ENCODE data around the gene SETD4.
A peak's percentile ranks its signal among the peaks of the same experiment; 100 is the strongest.
"Not testable (repeated sequence)": the region's sequence is repeated elsewhere in the genome, so short reads cannot be mapped to it uniquely, and the experiment has no call there.

The SETD4 gene

GRCh38 chr21:36076878-36077655 lies 16.7 kb upstream of the SETD4 start:
- no peak overlapping the region for H3K27ac ChIP-seq (ENCODE audit: low read depth, low read length)
- peaks cover 16% of the 10 kb centered on the region for H3K36me3 ChIP-seq (ENCODE audit: insufficient read depth, low read length)
- H3K9ac ChIP-seq (ENCODE audit: low read depth, low read length): no peak overlapping the region
- no peak overlapping the region for H3K4me3 ChIP-seq (ENCODE audit: low read length)
- peaks cover 17% of the 10 kb centered on the region for H3K4me1 ChIP-seq (ENCODE audit: insufficient read depth, low read length)
- 94% methylated on average over 7 of the region's 7 CpGs for WGBS
- no peaks in the 10 kb centered on the region for H3K9me3 ChIP-seq (ENCODE audit: insufficient read depth, low read depth, low read length)
- H3K27me3 ChIP-seq (ENCODE audit: insufficient read depth, low read length): no peaks in the 10 kb centered on the region

- Histone ChIP-seq H3K9ac (ENCODE audit: low read depth, low read length) (no peak overlapping the region), H3K9me3 (ENCODE audit: insufficient read depth, low read depth, low read length) (no peaks in the 10 kb centered on the region), H3K27me3 (ENCODE audit: insufficient read depth, low read length) (no peaks in the 10 kb centered on the region), H3K36me3 (ENCODE audit: insufficient read depth, low read length) (peaks cover 27% of the 10 kb centered on the region), H3K4me3 (ENCODE audit: low read length) (no peak overlapping the region), H3K4me1 (ENCODE audit: insufficient read depth, low read length) (peaks cover 20% of the 10 kb centered on the region), H3K27ac (ENCODE audit: low read depth, low read length) (no peak overlapping the region)
- 95% methylated on average over 4 of the region's 5 CpGs for WGBS
Measured at GRCh38 chr21:36075953-36076352, 15.6 kb upstream of the SETD4 start.

- WGBS: 80% methylated on average over 3 of the region's 3 CpGs
- Histone ChIP-seq H3K36me3 (ENCODE audit: insufficient read depth, low read length) (peaks cover 28% of the 10 kb centered on the region), H3K9ac (ENCODE audit: low read depth, low read length) (no peak overlapping the region), H3K4me3 (ENCODE audit: low read length) (no peak overlapping the region), H3K4me1 (ENCODE audit: insufficient read depth, low read length) (peaks cover 20% of the 10 kb centered on the region), H3K9me3 (ENCODE audit: insufficient read depth, low read depth, low read length) (no peaks in the 10 kb centered on the region), H3K27ac (ENCODE audit: low read depth, low read length) (no peak overlapping the region), H3K27me3 (ENCODE audit: insufficient read depth, low read length) (no peaks in the 10 kb centered on the region)
Measured at GRCh38 chr21:36075171-36075570, 14.8 kb upstream of the SETD4 start.

GRCh38 chr21:36073911-36074310 lies 13.6 kb upstream of the SETD4 start:
- H3K27ac ChIP-seq (ENCODE audit: low read depth, low read length); H3K27me3 ChIP-seq (ENCODE audit: insufficient read depth, low read length); H3K9ac ChIP-seq (ENCODE audit: low read depth, low read length); H3K4me3 ChIP-seq (ENCODE audit: low read length); H3K9me3 ChIP-seq (ENCODE audit: insufficient read depth, low read depth, low read length): not testable (repeated sequence)
- peaks cover 20% of the 10 kb centered on the region for H3K4me1 ChIP-seq (ENCODE audit: insufficient read depth, low read length)
- H3K36me3 ChIP-seq (ENCODE audit: insufficient read depth, low read length): peaks cover 28% of the 10 kb centered on the region
- WGBS: 86% methylated on average over 4 of the region's 5 CpGs

- H3K9ac ChIP-seq (ENCODE audit: low read depth, low read length): no peak overlapping the region
Measured at GRCh38 chr21:36073181-36073580, 12.9 kb upstream of the SETD4 start.

GRCh38 chr21:36072453-36073162 lies 12.3 kb upstream of the SETD4 start:
- H3K36me3 ChIP-seq (ENCODE audit: insufficient read depth, low read length): peaks cover 28% of the 10 kb centered on the region
- no peaks in the 10 kb centered on the region for H3K27me3 ChIP-seq (ENCODE audit: insufficient read depth, low read length)
- no peak overlapping the region for H3K4me3 ChIP-seq (ENCODE audit: low read length)
- peaks cover 20% of the 10 kb centered on the region for H3K4me1 ChIP-seq (ENCODE audit: insufficient read depth, low read length)
- H3K27ac ChIP-seq (ENCODE audit: low read depth, low read length): no peak overlapping the region
- H3K9ac ChIP-seq (ENCODE audit: low read depth, low read length): no peak overlapping the region
- 96% methylated on average over 12 of the region's 12 CpGs for WGBS
- peaks cover 17% of the 10 kb centered on the region for H3K9me3 ChIP-seq (ENCODE audit: insufficient read depth, low read depth, low read length)

More at GRCh38 chr21:36073181-36073580, 12.9 kb upstream of the SETD4 start:
- Histone ChIP-seq H3K36me3 (ENCODE audit: insufficient read depth, low read length) (peaks cover 28% of the 10 kb centered on the region), H3K27ac (ENCODE audit: low read depth, low read length) (no peak overlapping the region), H3K27me3 (ENCODE audit: insufficient read depth, low read length) (no peaks in the 10 kb centered on the region), H3K4me3 (ENCODE audit: low read length) (no peak overlapping the region), H3K4me1 (ENCODE audit: insufficient read depth, low read length) (peaks cover 20% of the 10 kb centered on the region), H3K9me3 (ENCODE audit: insufficient read depth, low read depth, low read length) (peaks cover 12% of the 10 kb centered on the region)
- 86% methylated on average over 3 of the region's 3 CpGs for WGBS

- H3K27me3 ChIP-seq (ENCODE audit: insufficient read depth, low read length): no peaks in the 10 kb centered on the region
- H3K36me3 ChIP-seq (ENCODE audit: insufficient read depth, low read length): peaks cover 28% of the 10 kb centered on the region
- peaks cover 20% of the 10 kb centered on the region for H3K4me1 ChIP-seq (ENCODE audit: insufficient read depth, low read length)
- H3K27ac ChIP-seq (ENCODE audit: low read depth, low read length): no peak overlapping the region
- peaks cover 17% of the 10 kb centered on the region for H3K9me3 ChIP-seq (ENCODE audit: insufficient read depth, low read depth, low read length)
- 85% methylated on average over 7 of the region's 7 CpGs for WGBS
- peak overlapping the region; percentile 91 for H3K4me3 ChIP-seq (ENCODE audit: low read length)
- H3K9ac ChIP-seq (ENCODE audit: low read depth, low read length): no peak overlapping the region
Measured at GRCh38 chr21:36070999-36071398, 10.7 kb upstream of the SETD4 start.

GRCh38 chr21:36069713-36070583 lies 9.6 kb upstream of the SETD4 start, which contains the start of gene CBR1:
CBR1 (plus strand) TSS chr21:36070024; CDS start chr21:36070116, 92 bp downstream.
- Histone ChIP-seq H3K27ac (ENCODE audit: low read depth, low read length) (peak within 1 kb of the TSS; percentile 17; the same call in 1 of the 2 replicates), H3K9ac (ENCODE audit: low read depth, low read length) (peak within 1 kb of the TSS; percentile 80)

GRCh38 chr21:36068748-36069398 lies 8.5 kb upstream of the SETD4 start:
- H3K36me3 ChIP-seq (ENCODE audit: insufficient read depth, low read length): peaks cover 28% of the 10 kb centered on the region
- H3K4me1 ChIP-seq (ENCODE audit: insufficient read depth, low read length): peaks cover 10% of the 10 kb centered on the region; the same call in 1 of the 2 replicates
- no peak overlapping the region for H3K27ac ChIP-seq (ENCODE audit: low read depth, low read length)
- H3K9me3 ChIP-seq (ENCODE audit: insufficient read depth, low read depth, low read length): peaks cover 17% of the 10 kb centered on the region
- H3K9ac ChIP-seq (ENCODE audit: low read depth, low read length): no peak overlapping the region
- H3K4me3 ChIP-seq (ENCODE audit: low read length): peak overlapping the region; percentile 91
- 93% methylated on average over 4 of the region's 5 CpGs for WGBS
- no peaks in the 10 kb centered on the region for H3K27me3 ChIP-seq (ENCODE audit: insufficient read depth, low read length)

More at GRCh38 chr21:36069713-36070583, 9.6 kb upstream of the SETD4 start, which contains the start of gene CBR1:
- Histone ChIP-seq H3K4me1 (ENCODE audit: insufficient read depth, low read length) (peaks cover 12% of the 10 kb centered on the region), H3K9me3 (ENCODE audit: insufficient read depth, low read depth, low read length) (peaks cover 17% of the 10 kb centered on the region), H3K27me3 (ENCODE audit: insufficient read depth, low read length) (no peaks in the 10 kb centered on the region), H3K36me3 (ENCODE audit: insufficient read depth, low read length) (peaks cover 28% of the 10 kb centered on the region), H3K4me3 (ENCODE audit: low read length) (peak within 1 kb of the TSS; percentile 91)
- 6% methylated on average over 71 of the region's 71 CpGs for WGBS

GRCh38 chr21:36065497-36066036 lies 5.2 kb upstream of the SETD4 start:
- peaks cover 17% of the 10 kb centered on the region for H3K9me3 ChIP-seq (ENCODE audit: insufficient read depth, low read depth, low read length)
- no peaks in the 10 kb centered on the region for H3K27me3 ChIP-seq (ENCODE audit: insufficient read depth, low read length)
- H3K9ac ChIP-seq (ENCODE audit: low read depth, low read length): no peak overlapping the region
- peaks cover 6% of the 10 kb centered on the region; the same call in 1 of the 2 replicates for H3K4me1 ChIP-seq (ENCODE audit: insufficient read depth, low read length)
- no peak overlapping the region for H3K4me3 ChIP-seq (ENCODE audit: low read length)
- no peaks in the 10 kb centered on the region for H3K36me3 ChIP-seq (ENCODE audit: insufficient read depth, low read length)
- H3K27ac ChIP-seq (ENCODE audit: low read depth, low read length): no peak overlapping the region
- 89% methylated on average over 3 of the region's 3 CpGs for WGBS

Measured in HUES64 (cell line).